Renal pelvis (tissue), 4 donors: ENCODE results near the gene ZNF609. TPM values are rescaled to one million over a fixed set of nuclear protein-coding genes. Genes with fewer than 3 reads are reported as not detected.
"Not testable (repeated sequence)": the region's sequence is repeated elsewhere in the genome, so short reads cannot be mapped to it uniquely, and the experiment has no call there.

Source experiments
- DNase-seq: peaks from one replicate; pipeline ENCODE4 v3.0.0-alpha.2; 2013
- polyA plus RNA-seq, 3 donors: library from polyadenylated mRNA; unstranded; fragments of 120-200 nt; gene quantifications; one replicate each; pipeline ENCODE4 v1.2.1, GENCODE V29; 2013; ENCODE audit not compliant: insufficient read length in 3 of 3

ZNF609 gene
- polyA plus RNA-seq, 3 donors: 34.5 to 37.0 (median 34.9) TPM

DNA sequence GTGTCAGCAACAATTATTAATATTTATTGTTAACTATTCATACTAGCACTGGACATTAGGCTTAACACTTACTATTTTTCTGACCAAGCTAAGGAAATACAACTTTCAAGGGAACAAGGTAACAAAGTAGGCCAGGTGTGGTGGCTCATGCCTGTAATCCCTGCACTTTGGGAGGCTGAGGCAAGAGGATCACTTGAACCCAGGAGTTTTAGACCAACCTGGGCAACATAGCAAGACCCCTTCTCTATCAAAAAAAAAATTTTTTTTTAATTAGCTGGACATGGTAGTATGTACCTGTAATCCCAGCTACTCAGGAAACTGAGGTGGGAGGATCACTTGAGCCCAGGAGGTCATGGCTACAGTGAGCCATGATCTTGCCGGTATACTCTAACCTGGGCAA is 183.3 kb downstream of the ZNF609 start:
- no peak for DNase-seq

DNA sequence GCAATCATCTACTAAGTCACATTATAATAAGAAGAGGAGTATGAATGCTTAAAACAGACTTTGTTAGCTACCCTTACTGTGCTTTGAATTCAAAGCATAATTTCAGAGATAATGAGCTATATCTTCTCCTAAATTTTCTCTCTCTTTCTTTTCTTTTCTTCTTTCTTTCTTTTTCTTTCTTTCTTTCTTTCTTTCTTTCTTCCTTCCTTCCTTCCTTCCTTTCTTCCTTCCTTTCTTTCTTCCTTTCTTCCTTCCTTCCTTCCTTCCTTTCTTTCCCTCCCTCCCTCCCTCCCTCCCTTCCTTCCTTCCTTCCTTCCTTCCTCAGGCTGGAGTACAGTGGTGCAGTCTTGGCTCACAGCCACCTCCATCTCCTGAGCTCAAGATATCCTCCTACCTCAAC is 184.4 kb downstream of the ZNF609 start:
- DNase-seq: not testable (repeated sequence)

DNA sequence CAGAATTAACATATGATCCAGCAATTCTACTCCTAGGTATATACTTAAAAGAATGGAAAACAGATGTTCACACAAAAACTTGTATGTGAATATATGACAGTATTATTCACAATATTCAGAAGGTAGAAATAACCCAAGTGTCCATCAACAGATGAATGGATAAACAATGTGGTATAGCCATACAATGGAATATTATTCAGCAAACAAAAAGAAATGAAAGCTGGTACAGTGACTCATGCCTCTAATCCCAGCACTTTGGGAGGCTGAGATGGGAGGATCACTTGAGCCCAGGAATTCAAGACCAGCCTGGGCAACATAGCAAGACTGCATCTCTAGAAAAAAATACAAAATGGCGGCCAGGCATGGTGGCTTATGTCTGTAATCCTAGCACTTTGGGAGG is 185.6 kb downstream of the ZNF609 start:
- no peak for DNase-seq

DNA sequence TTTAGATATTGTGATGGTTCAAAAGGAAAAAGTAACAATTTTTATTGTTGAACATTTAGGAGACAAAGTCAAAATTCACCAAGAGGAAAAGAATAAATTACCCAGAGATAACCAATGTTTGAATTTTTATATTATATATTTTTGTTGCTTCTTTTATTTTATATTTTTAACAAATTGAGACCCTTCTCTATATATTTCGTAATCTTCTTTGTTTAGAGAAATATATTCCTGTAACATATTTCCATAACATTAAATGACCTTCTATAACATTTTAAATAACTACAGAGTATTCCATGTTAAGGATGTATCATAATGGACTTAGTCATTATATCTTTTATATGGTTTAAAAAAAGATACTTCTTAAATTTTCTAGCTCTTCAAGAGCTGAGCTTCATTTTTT is 187.0 kb downstream of the ZNF609 start:
- DNase-seq: no peak

DNA sequence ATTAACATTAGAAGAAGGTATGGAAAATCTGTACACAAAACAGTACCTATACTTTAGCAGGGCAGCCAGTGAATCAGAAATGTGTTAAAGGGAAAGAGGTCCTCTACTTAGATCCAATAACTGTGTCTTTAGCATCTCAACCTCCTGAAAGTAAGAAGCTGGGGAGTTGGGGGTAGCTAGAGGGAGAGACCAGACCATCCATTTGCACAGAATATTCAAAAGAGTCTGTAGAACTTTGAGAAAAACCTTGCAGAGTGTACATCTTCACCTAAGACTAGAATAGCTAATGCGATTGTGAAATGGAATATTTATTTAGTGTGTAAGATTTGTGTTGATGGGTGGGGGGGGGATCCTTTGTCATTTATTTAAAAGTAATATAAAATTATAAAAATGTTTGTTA is 190.2 kb downstream of the ZNF609 start:
- no peak for DNase-seq

DNA sequence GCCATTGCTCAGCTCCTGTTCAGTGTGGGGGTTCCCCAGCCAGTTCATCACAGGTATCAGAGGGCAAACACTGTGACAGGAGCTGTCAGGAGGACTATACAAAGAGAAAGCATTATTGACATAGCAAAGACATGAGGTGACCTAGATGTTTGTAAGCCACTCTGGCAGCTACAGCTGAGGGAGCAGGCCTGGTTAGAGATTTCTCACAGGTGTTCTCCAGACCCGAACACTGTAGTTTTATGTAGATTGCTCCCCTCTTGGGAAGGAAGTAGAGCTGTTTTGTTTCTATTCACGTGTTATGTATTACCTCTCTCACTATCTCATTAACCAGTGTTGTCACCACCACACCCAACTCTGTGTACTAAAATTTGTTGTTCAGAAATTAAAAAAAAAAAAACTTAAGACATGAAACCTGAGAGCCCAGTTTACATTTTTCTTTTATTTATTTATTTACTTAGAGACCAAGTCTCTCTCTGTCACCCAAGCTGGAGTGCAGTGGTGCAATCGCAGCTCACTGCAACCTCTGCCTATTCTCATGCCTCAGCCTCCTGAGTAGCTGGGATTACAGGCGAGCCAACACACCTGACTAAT is 191.3 kb downstream of the ZNF609 start:
- no peak for DNase-seq

DNA sequence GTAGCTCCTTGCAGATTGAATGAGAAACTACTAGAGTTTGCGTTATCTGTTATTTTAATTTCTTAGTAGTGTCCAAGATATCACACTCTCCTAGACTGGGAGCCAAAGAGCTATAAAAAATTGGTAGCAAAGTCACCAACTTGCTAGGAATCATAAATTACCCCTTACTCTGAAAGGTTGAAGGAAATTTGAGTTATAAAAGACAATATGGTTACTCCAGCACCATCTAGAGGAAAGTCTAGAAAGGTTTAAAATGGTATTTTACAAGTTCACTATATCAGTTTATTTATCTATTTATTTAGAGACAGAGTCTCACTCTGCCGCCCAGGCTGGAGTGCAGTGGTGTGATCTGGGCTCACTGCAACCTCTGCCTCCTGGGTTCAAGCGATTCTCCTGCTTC is 193.4 kb downstream of the ZNF609 start:
- DNase-seq: no peak

DNA sequence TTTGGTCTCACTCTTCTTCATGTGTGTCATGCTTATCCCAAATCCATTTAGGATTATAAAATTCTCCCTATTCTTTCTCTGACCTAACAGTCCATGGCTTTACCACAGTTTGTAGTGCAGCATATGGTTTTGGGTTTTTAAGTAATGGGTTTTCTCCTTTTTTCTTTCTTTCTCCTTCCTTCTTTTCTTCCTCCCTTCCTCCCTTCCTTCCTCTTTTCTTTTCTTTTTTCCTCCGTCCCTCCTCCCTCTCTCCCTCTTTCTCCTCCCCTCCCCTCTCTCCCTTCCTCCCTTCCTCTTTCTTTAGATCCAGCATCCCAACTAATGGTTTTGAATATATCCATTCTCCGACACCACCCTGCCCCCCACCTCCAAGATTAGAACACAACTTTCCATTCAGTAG is 196.1 kb downstream of the ZNF609 start:
- DNase-seq: no peak

DNA sequence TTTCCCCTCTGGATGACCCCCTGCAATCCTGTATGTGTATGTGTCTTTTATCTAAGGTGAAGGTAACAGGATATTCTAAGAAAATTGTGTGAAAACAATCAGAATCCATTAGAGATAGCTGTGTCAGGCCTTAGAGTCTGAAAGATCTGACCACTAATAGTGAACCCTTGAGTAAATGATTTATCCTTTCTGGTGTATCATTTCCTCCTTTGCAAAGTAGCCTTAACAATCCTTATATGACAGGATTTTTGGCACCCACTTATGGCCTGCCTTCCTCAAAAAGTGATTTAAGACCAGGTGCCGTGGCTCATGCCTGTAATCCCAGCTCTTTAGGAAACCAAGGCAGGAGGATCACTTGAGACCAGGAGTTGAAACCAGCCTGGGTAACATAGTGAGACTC is 204.8 kb downstream of the ZNF609 start:
- DNase-seq: no peak

DNA sequence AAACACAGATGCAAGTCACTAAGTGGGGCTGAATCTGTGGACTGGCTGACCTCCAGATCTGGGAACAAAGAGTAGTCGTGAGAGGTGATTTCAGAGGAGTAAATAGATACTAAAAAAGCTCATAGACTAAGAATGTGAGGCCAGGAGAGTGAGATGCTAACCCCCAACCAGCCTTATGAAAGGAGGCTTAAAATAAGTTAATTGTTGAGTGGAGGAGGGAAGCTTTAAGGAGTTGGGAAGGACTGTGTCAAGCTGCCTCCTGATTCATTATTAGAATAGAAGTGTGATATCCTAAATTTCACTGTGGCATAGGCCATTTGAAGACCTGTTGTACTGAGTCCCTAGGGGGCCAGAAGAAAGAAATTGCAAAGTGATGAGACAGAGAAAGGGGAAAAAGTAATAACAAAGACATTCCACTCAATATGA is 207.4 kb downstream of the ZNF609 start:
- DNase-seq: no peak

DNA sequence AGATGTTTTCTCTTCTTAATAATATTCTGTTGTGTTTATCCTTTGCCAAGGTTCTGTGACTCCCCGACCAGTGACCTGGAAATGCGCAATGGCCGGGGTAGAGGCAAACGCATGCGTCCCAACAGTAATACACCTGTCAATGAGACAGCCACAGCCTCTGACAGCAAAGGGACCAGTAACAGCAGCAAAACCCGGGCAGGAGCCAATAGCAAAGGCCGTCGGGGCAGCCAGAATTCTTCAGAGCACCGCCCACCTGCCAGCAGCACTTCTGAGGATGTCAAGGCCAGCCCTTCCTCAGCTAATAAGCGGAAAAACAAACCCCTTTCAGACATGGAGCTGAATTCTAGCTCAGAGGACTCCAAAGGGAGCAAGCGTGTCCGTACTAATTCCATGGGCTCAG is 213.5 kb downstream of the ZNF609 start:
- no peak for DNase-seq

DNA sequence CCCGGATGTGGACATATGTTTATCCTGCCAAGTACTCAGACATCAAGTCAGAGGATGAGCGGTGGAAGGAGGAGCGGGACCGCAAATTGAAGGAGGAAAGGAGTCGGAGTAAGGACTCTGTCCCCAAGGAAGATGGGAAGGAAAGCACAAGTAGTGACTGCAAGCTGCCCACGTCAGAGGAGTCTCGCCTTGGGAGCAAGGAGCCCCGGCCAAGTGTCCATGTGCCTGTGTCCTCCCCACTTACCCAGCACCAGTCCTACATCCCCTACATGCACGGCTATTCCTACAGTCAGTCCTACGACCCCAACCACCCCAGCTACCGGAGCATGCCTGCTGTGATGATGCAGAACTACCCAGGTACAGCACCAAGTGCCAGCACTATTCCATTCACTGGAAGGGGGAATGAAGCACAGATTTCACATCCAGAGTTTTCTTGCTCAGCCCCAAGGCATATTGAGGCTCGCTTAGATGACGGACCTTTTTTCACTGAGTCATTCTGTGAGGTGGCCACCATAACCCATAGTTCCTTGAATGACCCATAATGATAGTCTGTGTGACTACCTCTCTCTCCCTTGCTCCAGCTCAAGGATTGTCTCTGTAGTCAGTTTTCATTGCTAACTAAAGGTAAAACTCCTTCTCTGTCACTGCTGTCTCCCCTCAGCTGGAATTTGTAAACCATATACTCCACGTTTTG is 217.9 kb downstream of the ZNF609 start:
- DNase-seq: no peak

DNA sequence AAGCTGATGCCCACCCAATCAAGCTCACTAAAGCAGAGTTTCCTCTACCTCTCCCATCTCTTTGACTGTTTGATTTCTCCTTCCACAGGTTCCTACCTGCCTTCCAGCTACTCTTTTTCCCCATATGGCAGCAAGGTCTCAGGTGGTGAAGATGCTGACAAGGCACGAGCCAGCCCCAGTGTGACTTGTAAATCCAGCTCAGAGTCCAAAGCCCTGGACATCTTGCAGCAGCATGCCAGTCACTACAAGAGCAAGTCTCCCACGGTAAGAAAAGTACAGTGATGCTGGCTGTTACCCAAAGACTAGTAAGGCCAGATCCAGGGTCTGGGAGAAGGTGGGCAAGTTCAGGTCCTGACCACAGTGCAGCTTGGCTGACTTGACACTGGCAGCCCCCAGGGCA is 219.7 kb downstream of the ZNF609 start:
- no peak for DNase-seq

DNA sequence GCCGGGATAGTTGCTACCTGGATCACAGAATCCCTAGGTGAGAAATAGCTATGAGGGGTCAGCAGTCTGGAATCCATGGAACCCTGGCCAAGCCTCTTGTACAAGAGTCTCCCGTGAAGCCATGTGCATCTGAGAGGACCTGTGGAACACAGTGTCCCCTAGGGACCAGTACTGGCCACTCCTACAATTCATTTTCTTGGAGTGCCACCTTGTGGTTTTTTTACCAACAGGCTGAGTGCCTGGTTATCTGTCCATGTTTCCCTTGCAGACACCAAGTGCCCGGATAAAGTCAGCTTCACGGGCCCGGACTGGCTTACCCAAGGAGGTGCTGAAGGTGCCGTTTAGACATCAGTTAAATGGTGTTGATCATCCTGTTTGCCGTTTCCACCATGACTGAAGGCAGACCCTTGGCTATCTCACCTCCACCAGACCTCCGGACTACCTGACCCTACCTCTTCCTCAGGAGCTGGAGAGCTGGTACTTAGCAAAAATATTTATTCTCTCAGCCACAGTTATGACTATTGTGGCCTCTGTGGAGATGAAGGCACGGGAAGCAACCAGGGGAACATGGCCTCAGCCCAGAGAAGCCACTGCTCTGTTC is 221.1 kb downstream of the ZNF609 start:
- peak; percentile 64 for DNase-seq

DNA sequence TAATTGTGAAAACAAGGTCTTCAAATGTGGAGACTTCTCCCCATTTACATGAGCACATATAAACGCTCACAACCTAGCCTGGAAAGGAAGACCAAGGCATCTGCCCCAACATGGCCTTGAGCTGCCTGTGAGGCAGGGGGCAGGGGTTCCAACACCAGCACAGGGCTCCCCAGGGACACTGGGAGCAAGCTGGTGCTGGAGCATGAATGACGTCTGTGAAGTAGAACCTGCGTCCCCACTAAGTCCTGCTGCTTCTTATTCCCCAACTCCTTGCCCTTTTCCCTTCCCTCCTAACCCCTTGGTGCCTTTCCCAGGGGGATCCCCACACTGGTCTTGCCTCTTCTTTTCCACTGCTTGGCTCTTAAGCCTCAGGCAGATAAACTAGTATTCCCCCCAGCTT is 221.9 kb downstream of the ZNF609 start:
- no peak for DNase-seq

DNA sequence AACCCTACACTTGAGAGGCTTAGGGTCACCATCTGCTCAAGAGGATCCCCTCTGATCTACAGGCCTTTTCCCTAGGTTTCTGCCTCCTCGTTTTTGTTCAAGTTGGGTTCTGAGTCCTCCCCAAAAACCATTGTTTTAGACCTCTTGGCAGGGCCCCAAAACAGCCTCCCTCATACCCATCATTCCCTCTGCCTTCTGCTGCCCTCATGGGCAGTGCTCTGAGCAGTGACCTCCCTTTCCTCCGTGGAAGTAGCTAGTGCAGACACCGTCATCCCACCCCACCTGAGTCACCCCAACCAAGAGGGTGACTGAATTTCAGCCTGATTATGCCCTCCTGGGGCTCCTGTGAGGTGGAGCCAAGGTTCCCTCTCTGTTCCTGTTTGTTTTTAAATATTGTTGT is 223.0 kb downstream of the ZNF609 start:
- no peak for DNase-seq

DNA sequence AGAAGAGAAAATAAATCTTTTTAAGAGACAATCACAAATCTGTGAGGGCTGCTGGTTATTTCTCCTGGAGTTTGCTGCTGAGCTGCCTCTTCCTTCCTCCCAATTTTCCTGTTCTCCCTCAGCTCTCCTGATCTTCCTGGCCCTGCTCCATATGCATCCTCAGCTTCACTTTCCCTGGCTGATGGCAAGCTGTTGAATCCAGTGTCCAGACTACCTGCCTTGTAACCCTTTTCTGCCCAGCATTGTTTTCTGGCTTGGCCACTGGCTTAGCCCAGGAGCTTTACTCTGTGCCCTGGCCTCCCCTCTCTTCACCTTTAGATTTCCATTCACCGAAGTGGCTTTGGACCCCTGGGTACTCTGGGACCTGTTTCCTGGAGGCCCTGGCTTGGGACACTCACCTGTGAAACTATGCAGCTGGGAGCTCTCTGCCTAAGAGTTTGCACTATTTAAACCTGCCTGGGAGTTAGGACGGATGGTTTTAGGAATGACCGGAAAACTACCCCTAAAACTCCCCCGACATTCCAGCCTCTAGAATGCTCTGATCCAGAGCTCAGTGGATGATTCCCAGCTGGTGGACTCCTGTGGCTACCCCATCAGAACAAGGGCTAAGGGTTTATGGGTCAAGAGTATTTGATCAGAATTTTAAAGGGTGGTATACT is 225.0 kb downstream of the ZNF609 start:
- peak; percentile 80 for DNase-seq

DNA sequence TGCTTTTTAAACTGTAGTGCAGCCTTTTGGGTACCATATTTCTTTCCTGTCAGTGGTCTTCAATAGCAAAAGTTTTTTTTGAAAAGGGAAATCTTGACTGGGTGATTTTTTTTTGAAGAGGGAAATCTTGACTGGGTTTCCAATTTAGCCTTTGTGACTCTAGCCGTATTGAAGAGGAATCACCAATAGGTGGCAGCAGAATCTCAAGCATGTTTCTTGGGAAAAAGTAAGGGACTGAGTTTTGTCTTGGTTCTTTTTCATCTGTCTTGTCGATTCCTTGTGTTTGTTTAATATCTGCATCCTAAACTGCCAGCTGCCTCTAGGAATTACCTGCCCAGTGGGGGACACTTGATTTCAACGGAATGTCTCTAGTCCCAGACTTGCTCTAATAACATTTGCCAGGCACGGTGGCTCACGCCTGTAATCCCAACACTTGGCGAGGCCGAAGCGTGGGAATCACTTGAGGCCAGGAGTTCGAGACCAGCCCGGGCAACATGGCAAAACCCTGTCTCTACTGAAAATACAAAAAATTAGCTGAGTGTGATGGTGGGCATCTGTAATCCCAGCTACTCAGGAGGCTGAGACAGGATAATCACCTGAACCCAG is 225.9 kb downstream of the ZNF609 start:
- DNase-seq: peak; percentile 74

DNA sequence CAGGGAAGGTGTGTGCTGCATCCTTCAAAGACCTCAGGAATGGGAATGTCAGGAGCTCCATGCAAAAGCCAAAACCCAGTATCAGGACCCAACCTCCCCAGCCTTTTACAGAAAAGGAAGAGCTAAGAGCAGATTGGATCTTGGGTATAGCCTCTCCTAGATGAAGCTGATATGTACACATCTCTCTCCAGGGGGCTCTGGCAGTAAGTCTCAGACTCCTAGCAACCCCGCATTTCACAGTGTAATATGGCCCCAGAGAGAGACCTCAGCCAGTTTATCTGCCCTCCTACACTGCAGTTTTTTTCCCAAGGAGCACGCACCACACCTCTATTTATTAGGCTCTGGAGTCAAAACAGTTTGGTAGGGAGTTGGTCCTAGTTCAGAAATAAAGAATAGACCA is 226.8 kb downstream of the ZNF609 start:
- DNase-seq: no peak

DNA sequence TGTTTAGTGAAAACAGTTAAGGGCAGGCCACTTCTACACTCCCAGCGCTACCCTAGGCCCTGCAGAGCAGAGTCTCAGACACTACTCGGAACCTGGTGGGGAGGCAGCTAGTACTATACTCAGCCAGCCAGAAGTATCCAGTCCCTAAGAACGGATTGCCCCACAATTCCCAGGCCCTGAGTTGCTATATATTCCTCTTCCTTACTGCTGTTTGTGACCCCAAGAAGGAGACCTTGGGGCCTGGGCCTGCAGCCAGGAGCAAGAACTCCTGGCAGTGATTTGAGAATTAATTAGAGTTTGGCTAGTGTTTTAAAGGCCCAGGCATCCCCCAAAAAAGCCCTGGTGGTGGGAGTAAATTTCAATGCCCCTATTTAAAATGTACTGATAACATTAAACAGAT is 227.3 kb downstream of the ZNF609 start:
- DNase-seq: no peak

DNA sequence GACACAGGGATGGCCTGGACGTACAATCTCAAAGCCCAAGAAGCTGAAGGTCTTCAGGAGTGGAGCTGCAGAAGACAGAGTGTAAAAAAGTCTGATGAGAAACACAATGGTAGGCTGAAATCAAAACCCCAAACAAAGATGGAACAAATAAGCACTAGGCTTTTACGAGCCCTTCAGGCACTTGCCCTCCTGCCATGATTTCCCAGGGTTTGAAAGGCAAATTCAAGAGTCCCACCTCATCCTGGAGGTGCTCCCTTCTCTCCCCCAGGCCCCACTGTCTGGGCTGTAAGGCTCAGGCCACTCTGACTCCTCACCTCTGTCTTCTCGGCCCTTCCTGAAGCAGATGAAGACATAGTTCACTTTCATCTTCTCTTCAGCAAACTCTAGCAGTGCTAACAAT is 228.4 kb downstream of the ZNF609 start:
- no peak for DNase-seq

DNA sequence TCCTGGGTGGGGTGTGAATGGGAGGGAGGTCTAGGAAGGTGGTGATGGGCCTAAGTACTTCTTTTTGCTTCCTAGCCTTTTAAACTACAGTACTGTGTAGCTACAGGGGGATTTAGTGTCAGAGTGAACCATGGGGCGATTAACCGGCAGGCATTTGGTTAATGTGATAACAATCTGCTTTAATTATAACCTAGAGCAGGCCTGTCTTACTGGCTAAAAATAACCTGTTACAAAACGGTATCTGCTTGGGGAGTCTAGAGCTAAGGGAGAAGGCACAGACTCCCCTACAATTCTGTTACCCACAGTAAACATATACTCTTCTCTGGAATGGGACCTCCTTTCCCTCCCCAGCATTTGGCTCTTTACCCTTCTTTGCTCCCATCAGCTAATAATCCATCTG is 229.6 kb downstream of the ZNF609 start:
- DNase-seq: no peak
